Mucosa of descending colon (tissue), 3 donors: ENCODE measurements around the gene VRK3. TPM values are rescaled to one million over a fixed set of nuclear protein-coding genes. Genes with fewer than 3 reads are reported as not detected.

Experiments
- ATAC-seq: fragments of 200-7000 bp; cut with Tn5 transposase; one replicate; pipeline ENCODE4 v1.9.1; 2020; ENCODE audit warnings: mild to moderate bottlenecking, moderate library complexity
- DNase-seq, 3 donors: peaks; one replicate each; pipeline ENCODE4 v3.0.0-alpha.2; 2020
- H3K36me3 ChIP-seq: fragments of 200-600 bp; one replicate; pipeline ENCODE4 v1.8.0; 2021; ENCODE audit warnings: low read depth, mild to moderate bottlenecking
- H3K4me1 ChIP-seq: fragments of 200-600 bp; one replicate; pipeline ENCODE4 v1.8.0; 2021; ENCODE audit warnings: low read depth, mild to moderate bottlenecking
- H3K4me3 ChIP-seq: fragments of 200-600 bp; one replicate; pipeline ENCODE4 v1.8.0; 2021; ENCODE audit warnings: mild to moderate bottlenecking
- H3K9me3 ChIP-seq: fragments of 200-600 bp; one replicate; pipeline ENCODE4 v1.8.0; 2021; ENCODE audit warnings: mild to moderate bottlenecking
- intact Hi-C, 2 donors: fragments of 100-400 bp; cut with DNase I in 1 of 2; cut with micrococcal nuclease in 1 of 2; formaldehyde crosslinking; loops; one replicate each; pipeline versions ENCODE4 v1.11.0 to v1.11.1; 2022; cut with DNase I, micrococcal nuclease
- total RNA-seq, 3 donors: library from RNA; stranded (reverse); fragmentation: NEBNext Ultra II Directional in 2 of 3; extraction: Animal tissue kit (Norgen Biotek cat#: 25700) in 2 of 3; gene quantifications; one replicate each; pipeline versions ENCODE4 v1.2.1 to v1.2.4, GENCODE V29; 2021 to 2023
- TF ChIP-seq, protein P1 (sequence below): fragments of 200-600 bp; IDR thresholded peaks from one replicate; pipeline ENCODE4 v1.8.0; 2022; ENCODE audit warnings: antibody characterized with exemption, mild to moderate bottlenecking
- donor health status: DM: no; HTN: no; CAD: no; lungs with moderate emphysema.
- donor health status: DM: no; HTN: no; CAD: no.
- donor health status: DM: no; HTN: yes; CAD: no.

VRK3 gene
- total RNA-seq, 3 donors from 2014 or later: 53.8 to 72.9 (median 62.7) TPM

DNA sequence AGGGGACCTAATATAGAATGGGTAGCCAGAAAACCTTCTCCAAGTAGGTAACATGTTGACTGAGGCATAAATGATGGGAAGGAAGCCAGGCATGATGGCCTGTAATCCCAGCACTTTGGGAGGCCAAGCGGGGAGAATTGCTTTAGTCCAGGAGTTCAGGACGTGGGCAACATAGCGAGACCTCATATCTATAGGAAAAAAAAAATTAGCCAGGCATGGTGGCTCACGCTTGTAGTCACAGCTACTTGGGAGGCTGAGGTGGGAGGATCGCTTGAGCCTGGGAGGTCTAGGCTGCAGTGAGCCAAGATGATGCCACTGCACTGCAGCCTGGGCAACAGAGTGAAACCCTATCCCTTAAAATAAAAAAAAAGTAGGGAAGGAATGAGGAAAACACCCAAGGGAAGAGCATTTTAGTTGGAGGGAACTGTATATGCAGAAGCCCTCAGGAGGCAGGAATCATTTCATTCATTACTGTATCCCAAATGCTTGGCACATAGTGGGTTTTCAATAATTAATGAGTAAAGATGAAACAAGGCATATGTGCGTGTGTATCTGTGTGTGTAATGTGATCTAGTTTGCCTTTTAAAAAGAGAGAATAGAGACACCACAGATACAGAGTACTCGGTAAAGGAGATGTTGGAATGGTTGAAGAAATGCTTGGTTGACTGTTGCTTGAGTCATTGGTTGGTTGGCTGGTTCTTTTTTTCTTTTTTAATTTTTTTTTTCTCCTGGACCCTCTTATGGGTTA, 93.7 kb downstream of the VRK3 start:
- Histone ChIP-seq H3K4me3 (no peak overlapping the region), H3K9me3 (no peaks in the 10 kb centered on the region), H3K4me1 (peaks cover 18% of the 10 kb centered on the region), H3K36me3 (no peaks in the 10 kb centered on the region)
- ATAC-seq: no peak
- peak in 2 of 3 donors; percentile 7 to 10 for DNase-seq
- TF ChIP-seq, protein P1, sequence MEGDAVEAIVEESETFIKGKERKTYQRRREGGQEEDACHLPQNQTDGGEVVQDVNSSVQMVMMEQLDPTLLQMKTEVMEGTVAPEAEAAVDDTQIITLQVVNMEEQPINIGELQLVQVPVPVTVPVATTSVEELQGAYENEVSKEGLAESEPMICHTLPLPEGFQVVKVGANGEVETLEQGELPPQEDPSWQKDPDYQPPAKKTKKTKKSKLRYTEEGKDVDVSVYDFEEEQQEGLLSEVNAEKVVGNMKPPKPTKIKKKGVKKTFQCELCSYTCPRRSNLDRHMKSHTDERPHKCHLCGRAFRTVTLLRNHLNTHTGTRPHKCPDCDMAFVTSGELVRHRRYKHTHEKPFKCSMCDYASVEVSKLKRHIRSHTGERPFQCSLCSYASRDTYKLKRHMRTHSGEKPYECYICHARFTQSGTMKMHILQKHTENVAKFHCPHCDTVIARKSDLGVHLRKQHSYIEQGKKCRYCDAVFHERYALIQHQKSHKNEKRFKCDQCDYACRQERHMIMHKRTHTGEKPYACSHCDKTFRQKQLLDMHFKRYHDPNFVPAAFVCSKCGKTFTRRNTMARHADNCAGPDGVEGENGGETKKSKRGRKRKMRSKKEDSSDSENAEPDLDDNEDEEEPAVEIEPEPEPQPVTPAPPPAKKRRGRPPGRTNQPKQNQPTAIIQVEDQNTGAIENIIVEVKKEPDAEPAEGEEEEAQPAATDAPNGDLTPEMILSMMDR: no peak
- intact Hi-C loops: loop anchor here in 1 of 2 donors (10.0 kb wide), 1 partner anchor 53 kb away; no protein-coding TSS in a partner anchor

DNA sequence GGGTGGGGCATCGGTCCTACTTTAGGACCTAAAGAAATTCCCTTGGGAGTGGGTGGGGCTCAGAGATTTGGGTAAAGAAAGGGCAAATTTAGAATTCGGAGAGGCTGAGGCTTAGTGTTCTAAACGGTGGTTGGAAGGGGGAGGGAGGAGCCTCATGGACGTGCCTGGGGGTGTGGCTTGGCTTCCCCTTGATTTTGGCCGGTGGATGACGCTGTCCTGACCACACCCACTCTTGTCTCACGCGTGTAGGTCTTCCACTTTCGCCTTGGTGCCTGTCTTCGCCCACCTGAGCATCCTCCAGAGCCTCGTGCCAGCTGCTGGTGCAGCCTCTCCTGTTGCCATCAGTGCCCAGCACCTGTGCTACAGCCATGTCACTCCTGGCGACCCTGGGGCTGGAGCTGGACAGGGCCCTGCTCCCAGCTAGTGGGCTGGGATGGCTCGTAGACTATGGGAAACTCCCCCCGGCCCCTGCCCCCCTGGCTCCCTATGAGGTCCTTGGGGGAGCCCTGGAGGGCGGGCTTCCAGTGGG, 94.6 kb downstream of the VRK3 start:
- no peaks in the 10 kb centered on the region for H3K36me3 ChIP-seq
- no peak overlapping the region for H3K4me3 ChIP-seq
- TF ChIP-seq, protein P1: no peak
- ATAC-seq (no peak), DNase-seq (peak; percentile 32 to 70 (median 44))
- no peaks in the 10 kb centered on the region for H3K9me3 ChIP-seq
- intact Hi-C loops: loop anchor here in 1 of 2 donors (10.0 kb wide), 1 partner anchor 54 kb away; no protein-coding TSS in a partner anchor
- peaks cover 18% of the 10 kb centered on the region for H3K4me1 ChIP-seq

DNA sequence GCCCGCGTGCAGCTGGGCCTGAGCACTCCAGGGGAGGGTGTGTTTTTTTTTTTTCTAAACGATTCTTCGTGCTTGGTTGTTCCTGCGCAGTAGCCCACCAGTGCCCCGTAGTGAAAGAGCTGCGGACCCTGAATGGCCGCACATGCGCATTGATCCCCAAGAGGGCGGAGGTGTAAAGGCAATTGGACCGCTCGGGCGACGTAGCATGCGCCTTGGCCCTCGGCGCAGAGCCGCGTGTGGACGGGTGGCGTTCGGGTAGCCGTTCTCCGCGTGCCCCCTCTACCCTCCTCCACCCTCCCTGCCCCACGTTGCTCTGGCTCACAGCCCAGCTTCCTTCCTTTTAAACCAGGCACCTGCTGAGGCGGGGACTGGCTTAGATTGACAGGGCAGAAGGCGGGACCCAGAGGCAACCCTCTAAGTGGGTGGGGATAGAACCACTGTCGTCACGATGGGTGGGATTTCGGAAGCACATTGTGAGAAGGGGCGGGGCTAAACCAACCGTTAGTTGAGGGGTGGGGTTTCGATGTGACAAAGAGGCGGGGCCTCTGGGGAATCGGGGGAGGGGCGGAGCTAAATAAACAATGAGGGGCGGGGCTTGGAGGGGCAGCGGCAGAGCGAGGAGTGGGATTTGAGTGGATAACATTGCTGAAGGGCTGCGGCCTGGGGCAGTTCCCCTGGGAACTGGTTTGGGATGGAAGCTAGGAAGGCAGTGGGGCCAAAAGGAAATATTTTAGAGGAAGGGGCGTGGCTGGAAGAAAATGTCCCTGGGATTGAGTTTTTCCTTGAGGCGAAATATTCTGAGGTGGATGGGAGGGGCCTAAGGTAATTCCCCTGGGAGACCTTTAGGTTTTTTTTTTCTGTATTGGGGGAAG, 95.3 kb downstream of the VRK3 start:
- intact Hi-C loops: loop anchor here in 1 of 2 donors (10.0 kb wide), 1 partner anchor 55 kb away; no protein-coding TSS in a partner anchor
- TF ChIP-seq, protein P1: no peak
- ATAC-seq: peak; percentile 89
- Histone ChIP-seq H3K9me3 (no peaks in the 10 kb centered on the region), H3K4me1 (peaks cover 18% of the 10 kb centered on the region), H3K4me3 (peak overlapping the region; percentile 88), H3K36me3 (no peaks in the 10 kb centered on the region)
- peak; percentile 91 to 94 (median 93) for DNase-seq

DNA sequence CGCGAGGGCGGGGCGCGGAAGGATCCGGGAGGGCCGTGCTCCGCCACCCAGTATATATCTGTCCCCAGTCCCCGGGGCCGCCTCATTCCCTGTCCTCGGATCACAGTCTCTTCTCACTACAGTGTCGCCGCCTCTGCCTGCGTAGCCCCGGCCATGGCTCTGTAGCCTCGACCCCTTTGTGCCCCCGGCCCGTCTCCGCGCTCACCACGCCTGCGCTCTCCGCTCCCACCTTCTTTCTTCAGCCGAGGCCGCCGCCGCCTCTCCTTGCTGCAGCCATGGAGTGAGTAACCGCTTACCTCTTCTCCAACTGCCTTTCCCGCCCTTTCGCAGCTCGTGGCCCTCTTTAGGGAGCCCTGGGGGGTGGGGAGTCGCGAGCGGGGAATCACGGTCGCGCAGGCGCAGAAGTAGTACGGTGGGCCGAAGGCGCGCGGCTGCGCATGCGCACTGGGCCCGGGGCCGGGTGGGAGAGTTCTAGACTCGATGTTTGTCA, 96.0 kb downstream of the VRK3 start, which contains the start of the genes ATF5 and NUP62:
ATF5 (plus strand) TSS at position 85 of the 490 bp plus-strand sequence. CDS start 1,646 bp downstream, outside the sequence.
NUP62 (minus strand) TSS at position 384 of the 490 bp plus-strand sequence. CDS start 19,697 bp downstream, outside the sequence.
- H3K36me3 ChIP-seq: no peaks in the 10 kb centered on the region
- ATAC-seq (peak; percentile 79), DNase-seq (peak; percentile 89 to 94 (median 93))
- no peaks in the 10 kb centered on the region for H3K9me3 ChIP-seq
- TF ChIP-seq, protein P1: no peak
- intact Hi-C loops: no loop called here
- H3K4me1 ChIP-seq: peaks cover 18% of the 10 kb centered on the region
- peak within 1 kb of the TSS; percentile 88 for H3K4me3 ChIP-seq
